IMR-90 (cell line): ENCODE data around the gene ATP12A. TPM values are rescaled to one million over a fixed set of nuclear protein-coding genes. Genes with fewer than 3 reads are reported as not detected.

ENCODE experiments used
- ATAC-seq: fragments of 200-7000 bp; cut with Tn5 transposase; 2 replicates; pipeline ENCODE4 v1.9.1; 2020; ENCODE audit warnings: low read depth, mild to moderate bottlenecking, moderate library complexity
- BruUV-seq: library from RNA; stranded (reverse); fragments of 400-500 nt; replicated peaks from 2 replicates; lab custom pipeline; 2021; lab: Mats Ljungman, UMichigan
- CTCF ChIA-PET: fragments of 300-600 bp; formaldehyde crosslinking; extraction: SDS; loops from one replicate; lab custom pipeline; 2021; ENCODE audit warnings: antibody characterized with exemption; lab: Yijun Ruan, JAX
- POLR2A ChIA-PET: fragments of 300-600 bp; sonication (Branson Sonifier 250); formaldehyde crosslinking; loops from one replicate; lab custom pipeline; 2022; ENCODE audit warnings: antibody characterized with exemption; ENCODE audit not compliant: unreplicated experiment; lab: Charles Lee
- DNase-seq: peaks from one replicate; pipeline ENCODE4 v3.0.0; 2013
- H2AFZ ChIP-seq: replicated peaks from 2 replicates; pipeline ENCODE3; 2013; ENCODE audit warnings: low read length, mild to moderate bottlenecking; ENCODE audit not compliant: poor library complexity
- H2AK5ac ChIP-seq: 2 replicates; pipeline ENCODE4 v1.6.1; 2013; ENCODE audit warnings: low read depth, low read length, inconsistent platforms
- H2AK9ac ChIP-seq: replicated peaks from 2 replicates; pipeline ENCODE3; 2013; ENCODE audit warnings: mild to moderate bottlenecking, low read depth, low read length, moderate library complexity; ENCODE audit not compliant: poor library complexity
- H2BK120ac ChIP-seq: 2 replicates; pipeline ENCODE4 v1.6.1; 2013; ENCODE audit warnings: low read depth, low read length, inconsistent platforms
- H2BK15ac ChIP-seq: 3 replicates; pipeline ENCODE4 v1.6.1; 2013; ENCODE audit warnings: low read depth, low read length, inconsistent platforms
- H2BK20ac ChIP-seq: 2 replicates; pipeline ENCODE4 v1.6.1; 2013; ENCODE audit warnings: low read depth, mild to moderate bottlenecking, inconsistent platforms, low read length, moderate library complexity
- H2BK5ac ChIP-seq: 2 replicates; pipeline ENCODE4 v1.6.1; 2013; ENCODE audit warnings: mild to moderate bottlenecking, low read depth, low read length, inconsistent platforms; ENCODE audit not compliant: poor library complexity, severe bottlenecking
- H3K14ac ChIP-seq: replicated peaks from 2 replicates; pipeline ENCODE4 v1.6.1; 2013; ENCODE audit warnings: low read depth, low read length, inconsistent platforms
- H3K18ac ChIP-seq: 2 replicates; pipeline ENCODE4 v1.6.1; 2013; ENCODE audit warnings: low read depth, low read length, control low read depth
- H3K23ac ChIP-seq: 2 replicates; pipeline ENCODE4 v1.6.1; 2013; ENCODE audit warnings: low read depth, low read length, inconsistent platforms
- H3K27ac ChIP-seq: 2 replicates; pipeline ENCODE4 v1.5.1; 2013; ENCODE audit warnings: mild to moderate bottlenecking, control low read depth, low read length; ENCODE audit not compliant: insufficient read depth
- H3K27me3 ChIP-seq: 2 replicates; pipeline ENCODE4 v1.6.1; 2013; ENCODE audit warnings: low read length; ENCODE audit not compliant: control insufficient read depth, insufficient read depth
- H3K36me3 ChIP-seq: 2 replicates; pipeline ENCODE4 v1.6.1; 2013; ENCODE audit warnings: low read length, mixed read lengths; ENCODE audit not compliant: control insufficient read depth, insufficient read depth
- H3K4ac ChIP-seq: 2 replicates; pipeline ENCODE4 v1.6.1; 2013; ENCODE audit warnings: low read depth, low read length, inconsistent platforms
- H3K4me1 ChIP-seq: 2 replicates; pipeline ENCODE4 v1.6.1; 2013; ENCODE audit warnings: low read length, mixed read lengths; ENCODE audit not compliant: control insufficient read depth, insufficient read depth
- H3K4me2 ChIP-seq: 2 replicates; pipeline ENCODE4 v1.6.1; 2013; ENCODE audit warnings: low read depth, mild to moderate bottlenecking, control low read depth, low read length, moderate library complexity
- H3K4me3 ChIP-seq: 2 replicates; pipeline ENCODE4 v1.5.1; 2013; ENCODE audit warnings: low read depth, mild to moderate bottlenecking, control low read depth, low read length, moderate library complexity; ENCODE audit not compliant: insufficient read depth
- H3K56ac ChIP-seq: 2 replicates; pipeline ENCODE4 v1.6.1; 2013; ENCODE audit warnings: low read length, inconsistent platforms; ENCODE audit not compliant: insufficient read depth; ENCODE audit errors: extremely low read depth
- H3K79me1 ChIP-seq, 2 experiments: 2 replicates each; pipeline ENCODE4 v1.6.1; 2013; ENCODE audit warnings: low read length in 2 of 2, inconsistent platforms in 1 of 2, low read depth in 1 of 2
- H3K9ac ChIP-seq: 2 replicates; pipeline ENCODE4 v1.6.1; 2013; ENCODE audit warnings: low read depth, low read length, control low read depth
- H3K9me1 ChIP-seq: 2 replicates; pipeline ENCODE4 v1.6.1; 2013; ENCODE audit warnings: low read length, inconsistent platforms; ENCODE audit not compliant: insufficient read depth
- H3K9me3 ChIP-seq: 2 replicates; pipeline ENCODE4 v1.6.1; 2013; ENCODE audit warnings: low read length; ENCODE audit not compliant: control insufficient read depth, insufficient read depth
- H4K20me1 ChIP-seq: 2 replicates; pipeline ENCODE4 v1.6.1; 2013; ENCODE audit warnings: low read length, inconsistent platforms; ENCODE audit not compliant: insufficient read depth
- H4K5ac ChIP-seq: 2 replicates; pipeline ENCODE4 v1.6.1; 2013; ENCODE audit warnings: mild to moderate bottlenecking, low read depth, low read length, control low read depth
- H4K8ac ChIP-seq, 2 experiments: 2 replicates each; pipeline ENCODE4 v1.6.1; 2013; ENCODE audit warnings: low read depth in 2 of 2, low read length in 2 of 2, control low read depth in 1 of 2, inconsistent platforms in 1 of 2
- H4K91ac ChIP-seq: 2 replicates; pipeline ENCODE4 v1.6.1; 2013; ENCODE audit warnings: low read depth, low read length, inconsistent platforms; ENCODE audit not compliant: insufficient read depth
- BHLHE40 ChIP-seq: fragments of 150-350 bp; IDR thresholded peaks from 2 replicates; pipeline ENCODE4 v1.6.1; 2016; ENCODE audit warnings: mild to moderate bottlenecking, low read depth, low read length
- CEBPB ChIP-seq: IDR thresholded peaks from 2 replicates; pipeline ENCODE4 v1.6.1; 2012; ENCODE audit warnings: low read depth, low read length, improper control_type of control experiment
- CHD1 ChIP-seq: IDR thresholded peaks from 2 replicates; pipeline ENCODE4 v1.6.1; 2012; ENCODE audit warnings: low read depth, low read length, improper control_type of control experiment
- CTCF ChIP-seq: conservative IDR thresholded peaks from 2 replicates; pipeline ENCODE4 v1.5.1; 2012; ENCODE audit warnings: mild to moderate bottlenecking, low read depth, low read length, improper control_type of control experiment
- ELK1 ChIP-seq: fragments of 150-350 bp; IDR thresholded peaks from 2 replicates; pipeline ENCODE4 v1.6.1; 2016; ENCODE audit warnings: low read depth, mild to moderate bottlenecking, low read length, moderate library complexity, borderline replicate concordance
- FOS ChIP-seq: fragments of 150-350 bp; IDR thresholded peaks from 2 replicates; pipeline ENCODE4 v1.6.1; 2016; ENCODE audit warnings: low read depth, low read length
- MAFK ChIP-seq: IDR thresholded peaks from 2 replicates; pipeline ENCODE4 v1.6.1; 2012; ENCODE audit warnings: low read depth, low read length, improper control_type of control experiment
- MAZ ChIP-seq: IDR thresholded peaks from 2 replicates; pipeline ENCODE4 v1.6.1; 2012; ENCODE audit warnings: low read depth, mild to moderate bottlenecking, low read length, improper control_type of control experiment, moderate library complexity, borderline replicate concordance
- MXI1 ChIP-seq: IDR thresholded peaks from 2 replicates; pipeline ENCODE4 v1.6.1; 2012; ENCODE audit warnings: low read depth, mild to moderate bottlenecking, low read length, moderate library complexity, borderline replicate concordance
- NFE2L2 ChIP-seq: fragments of 150-350 bp; IDR thresholded peaks from 2 replicates; pipeline ENCODE4 v1.6.1; 2016; ENCODE audit warnings: low read depth, mild to moderate bottlenecking, low read length
- POLR2A ChIP-seq: IDR thresholded peaks from 2 replicates; pipeline ENCODE4 v1.6.1; 2012; ENCODE audit warnings: mild to moderate bottlenecking, low read depth, low read length
- RAD21 ChIP-seq: IDR thresholded peaks from 2 replicates; pipeline ENCODE4 v1.6.1; 2012; ENCODE audit warnings: low read length, improper control_type of control experiment
- RCOR1 ChIP-seq: IDR thresholded peaks from 2 replicates; pipeline ENCODE4 v1.6.1; 2012; ENCODE audit warnings: mild to moderate bottlenecking, low read length, improper control_type of control experiment; ENCODE audit not compliant: insufficient replicate concordance
- RFX5 ChIP-seq: IDR thresholded peaks from 2 replicates; pipeline ENCODE4 v1.8.0; 2012; ENCODE audit warnings: low read depth, mild to moderate bottlenecking, low read length, moderate library complexity
- SMC3 ChIP-seq: fragments of 150-350 bp; IDR thresholded peaks from 2 replicates; pipeline ENCODE4 v1.6.1; 2016; ENCODE audit warnings: low read depth, mild to moderate bottlenecking, antibody characterized with exemption, low read length, moderate library complexity
- USF2 ChIP-seq: fragments of 150-350 bp; IDR thresholded peaks from 2 replicates; pipeline ENCODE4 v1.6.1; 2017; ENCODE audit warnings: mild to moderate bottlenecking, antibody characterized with exemption, low read length, low read depth
- WGBS, 2 experiments: methylation state at CpG; one replicate each; pipeline versions ENCODE4 v1.1.5 to v1.1.7; 2013; ENCODE audit warnings: missing lambda C conversion rate in 2 of 2; ENCODE audit not compliant: insufficient read length in 1 of 2; ENCODE audit errors: extremely low coverage in 2 of 2; 5-methylcytosine and 5-hydroxymethylcytosine counted together
- dilution Hi-C: fragments of 300-500 bp; cut with HindIII; formaldehyde crosslinking; loops from one replicate; pipeline ENCODE4 v1.14.3; 2018; ENCODE audit warnings: low sequenced_read_pairs; ENCODE audit not compliant: unreplicated experiment
- in situ Hi-C: fragments of 300-500 bp; cut with MboI; formaldehyde crosslinking; loops from 3 replicates; pipeline ENCODE4 v1.14.3; 2019; ENCODE audit warnings: low sequenced_read_pairs, inconsistent platforms, mixed read lengths
- intact Hi-C: fragments of 100-400 bp; cut with micrococcal nuclease; formaldehyde crosslinking; loops from 2 replicates; pipeline ENCODE4 v1.10.0; 2022
- polyA plus RNA-seq, 3 experiments: library from polyadenylated mRNA; depleted of rRNA; stranded (reverse); fragments of >200 nt; gene quantifications; 2 replicates each; pipeline ENCODE4 v1.2.3, GENCODE V29; 2012; ENCODE audit warnings: low replicate concordance in 1 of 3
- total RNA-seq: library from RNA; depleted of rRNA; stranded (reverse); fragments of >200 nt; gene quantifications from 2 replicates; pipeline ENCODE4 v1.2.3, GENCODE V29; 2012

ATP12A gene
- total and polyA plus RNA-seq, 2 of the 4 experiments (the other 2 are of a cell fraction) = not detected

- CTCF ChIA-PET = no interaction called here
- ATAC-seq = no peak
- no peaks in the 10 kb centered on the region for H3K9me3 ChIP-seq
- 0% methylated on average over 1 of the region's 10 CpGs; no CpG with 5 or more reads in 1 of the 2 experiments for WGBS, 2 experiments
- no TSS peak for BruUV-seq
- H3K9me1 ChIP-seq = no peaks in the 10 kb centered on the region
- H2AK9ac ChIP-seq = no peak overlapping the region
- no peak overlapping the region for H2BK20ac ChIP-seq
- no peak overlapping the region for H3K14ac ChIP-seq
- no peaks in the 10 kb centered on the region for H4K20me1 ChIP-seq
- H3K36me3 ChIP-seq = no peaks in the 10 kb centered on the region
- no peak overlapping the region for H4K8ac ChIP-seq
- H3K79me1 ChIP-seq = no peaks in the 10 kb centered on the region
- H3K4me3 ChIP-seq = no peak overlapping the region
- TF ChIP-seq MXI1 (no peak), USF2 (no peak), CTCF (no peak), POLR2A (no peak), NFE2L2 (no peak), CEBPB (no peak), SMC3 (no peak), RCOR1 (no peak), BHLHE40 (no peak), ELK1 (no peak), FOS (no peak), MAZ (no peak), RFX5 (no peak), MAFK (no peak), RAD21 (no peak), CHD1 (no peak)
- no peak overlapping the region for H3K18ac ChIP-seq
- H3K27ac ChIP-seq = no peak overlapping the region
- H2BK5ac ChIP-seq = no peak overlapping the region
- peak overlapping the region; percentile 18 for H2AFZ ChIP-seq
- no peak for DNase-seq
- no peak overlapping the region for H3K9ac ChIP-seq
- no peak overlapping the region for H4K5ac ChIP-seq
- no peak overlapping the region for H2BK120ac ChIP-seq
- H3K23ac ChIP-seq = no peak overlapping the region
- no peak overlapping the region for H3K56ac ChIP-seq
- no peaks in the 10 kb centered on the region for H3K4me1 ChIP-seq
- H3K4ac ChIP-seq = no peak overlapping the region
- POLR2A ChIA-PET = no interaction called here
- intact Hi-C loops (no loop called here), dilution Hi-C loops (no loop called here), in situ Hi-C loops (no loop called here)
- H4K91ac ChIP-seq = no peak overlapping the region
- H3K4me2 ChIP-seq = no peak overlapping the region; the same call in 1 of the 2 replicates
- H3K27me3 ChIP-seq = peaks cover 37% of the 10 kb centered on the region
- no peak overlapping the region for H2AK5ac ChIP-seq
- H2BK15ac ChIP-seq = no peak overlapping the region
Observed at GRCh38 chr13:24748061-24748400, 67.8 kb downstream of the ATP12A start.
